Ovary (tissue), 9 donors: Measurements from ENCODE around the gene ITPR2. TPM values are rescaled to one million over a fixed set of nuclear protein-coding genes. Genes with fewer than 3 reads are reported as not detected.

ENCODE experiments used
- DNase-seq, 5 donors: peaks; one replicate each; pipeline ENCODE4 v3.0.0-alpha.2; 2019 to 2020
- H3K27ac ChIP-seq, 2 donors: fragments of 200-600 bp; one replicate each; pipeline versions ENCODE4 v1.5.1 to v1.8.0; 2019 to 2022
- H3K27me3 ChIP-seq: fragments of 200-600 bp; one replicate; pipeline ENCODE4 v1.8.0; 2022
- H3K36me3 ChIP-seq: fragments of 200-600 bp; sonication (generic); one replicate; pipeline ENCODE4 v1.5.1; 2019
- H3K4me1 ChIP-seq: one replicate; pipeline ENCODE4 v1.8.1; 2013; ENCODE audit warnings: mild to moderate bottlenecking, moderate library complexity; ENCODE audit not compliant: insufficient read depth
- H3K4me3 ChIP-seq: fragments of 200-600 bp; sonication (generic); one replicate; pipeline ENCODE4 v1.5.1; 2017
- H3K9me3 ChIP-seq, 2 donors: fragments of 200-600 bp in 1 of 2; sonication (generic) in 1 of 2; one replicate each; pipeline versions ENCODE4 v1.5.1 to v1.8.1; 2013 to 2019; ENCODE audit warnings: mild to moderate bottlenecking in 1 of 2, moderate library complexity in 1 of 2
- CTCF ChIP-seq, 3 donors: fragments of 450-650 bp in 2 of 3; fragments of 200-600 bp in 1 of 3; IDR thresholded peaks; one replicate each; pipeline versions ENCODE4 v1.5.1 to v1.8.0; 2016 to 2022; ENCODE audit warnings: antibody characterized with exemption in 3 of 3, mild to moderate bottlenecking in 1 of 3
- EP300 ChIP-seq: sonication (generic); formaldehyde crosslinking; IDR thresholded peaks from one replicate; pipeline ENCODE4 v1.6.1; 2017; ENCODE audit warnings: antibody characterized with exemption
- POLR2A ChIP-seq: fragments of 450-650 bp; IDR thresholded peaks from one replicate; pipeline ENCODE4 v1.6.1; 2017; ENCODE audit warnings: antibody characterized with exemption, mild to moderate bottlenecking, moderate library complexity
- WGBS, 3 donors: extraction: QIAGEN DNeasy Blood & Tissue Kit in 1 of 3; methylation state at CpG; one replicate each; pipeline versions ENCODE4 v1.1.5 to v1.1.7; 2013 to 2017; 5-methylcytosine and 5-hydroxymethylcytosine counted together
- intact Hi-C, 4 donors: fragments of 100-400 bp; cut with DNase I; formaldehyde crosslinking; loops; one replicate each; pipeline versions ENCODE4 v1.11.0 to v1.15.1; 2022 to 2023
- polyA plus RNA-seq, 2 donors: library from polyadenylated mRNA; stranded (reverse); fragments of 200-250 nt in 1 of 2; fragments of 350-450 nt in 1 of 2; fragmentation: Illumina TruSeq in 1 of 2; extraction: RNeasy Lipid Tissue Mini Kit (QIAGEN cat#74804) in 1 of 2; gene quantifications; one replicate each; pipeline ENCODE4 v1.2.3, GENCODE V29; 2013 to 2014
- total RNA-seq, 7 donors: library from RNA; depleted of rRNA in 2 of 7; stranded (reverse); fragments of >200 nt in 2 of 7; fragmentation: NEBNext Ultra II Directional in 3 of 7; extraction: Animal tissue kit (Norgen Biotek cat#: 25700) in 3 of 7; gene quantifications; one replicate each; pipeline versions ENCODE4 v1.1.0 to v1.2.4, GENCODE V29; 2016 to 2023
- donor health status: DM: no; HTN: no; CAD: no; lungs with moderate emphysema.
- donor health status: DM: no; HTN: no; CAD: no.
- donor health status: Bipolar disorder and iron deficiency.
- donor health status: DM: yes; HTN: yes; CAD: no.
- donor health status: DM: no; HTN: no; CAD: no.
- donor health status: DM: yes; HTN: yes; CAD: no.

The ITPR2 gene
- total and polyA plus RNA-seq, 9 donors, result 5.9 to 51.1 (median 32.9) TPM

- no peaks in the 10 kb centered on the region for H3K9me3 ChIP-seq
- H3K36me3 ChIP-seq, result no peaks in the 10 kb centered on the region
- DNase-seq, result no peak
- 90 to 94% (median 93%) methylated on average over 5 of the region's 5 CpGs for WGBS, 3 donors
- H3K4me1 ChIP-seq, result peaks cover 7% of the 10 kb centered on the region
- intact Hi-C loops, result no loop called here
- H3K27ac ChIP-seq, result no peak overlapping the region
- no peak for TF ChIP-seq CTCF (IDR thresholded peaks at IDR 0.05)
- no peak for TF ChIP-seq POLR2A
- no peak for TF ChIP-seq EP300
- no peaks in the 10 kb centered on the region for H3K27me3 ChIP-seq
- no peak overlapping the region for H3K4me3 ChIP-seq
Observed at GRCh38 chr12:26715232-26715631, 117.8 kb downstream of the ITPR2 start.

GRCh38 chr12:26713885-26714383 is 119.1 kb downstream of the ITPR2 start:
- Histone ChIP-seq H3K27ac (no peak overlapping the region), H3K4me3 (no peak overlapping the region), H3K27me3 (no peaks in the 10 kb centered on the region), H3K9me3 (no peaks in the 10 kb centered on the region), H3K4me1 (peaks cover 7% of the 10 kb centered on the region), H3K36me3 (no peaks in the 10 kb centered on the region)
- TF ChIP-seq EP300 (no peak), POLR2A (no peak), CTCF (IDR thresholded peaks at IDR 0.05) (no peak)
- WGBS, 3 donors, result 91 to 95% (median 91%) methylated on average over 8 of the region's 8 CpGs
- intact Hi-C loops, result no loop called here
- no peak for DNase-seq

DNA sequence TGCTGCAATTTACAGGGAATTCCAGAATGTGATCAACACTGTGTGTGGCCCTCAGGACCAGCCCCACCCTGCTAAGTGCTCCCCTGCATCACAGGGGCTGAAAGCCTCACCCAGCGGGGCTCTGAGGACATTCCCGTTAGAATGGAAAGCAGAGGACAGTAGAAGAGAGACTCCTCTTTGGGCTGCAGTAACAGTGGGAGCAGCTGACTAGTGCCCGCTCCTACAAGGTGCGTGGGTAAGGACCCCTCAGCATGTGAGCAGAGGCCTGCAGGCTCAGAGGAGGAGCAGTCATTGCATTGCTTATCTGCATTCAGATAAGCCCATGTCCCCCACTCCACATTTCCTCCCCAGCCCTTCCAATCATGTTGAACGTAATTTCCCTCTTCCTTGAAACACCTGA is 120.1 kb downstream of the ITPR2 start:
- no peak for TF ChIP-seq CTCF (IDR thresholded peaks at IDR 0.05)
- TF ChIP-seq POLR2A, result no peak
- TF ChIP-seq EP300, result no peak
- Histone ChIP-seq H3K36me3 (no peaks in the 10 kb centered on the region), H3K27me3 (no peaks in the 10 kb centered on the region), H3K27ac (no peak overlapping the region), H3K4me1 (peaks cover 7% of the 10 kb centered on the region), H3K4me3 (no peak overlapping the region), H3K9me3 (no peaks in the 10 kb centered on the region)
- 52 to 61% (median 55%) methylated on average over 5 of the region's 5 CpGs for WGBS, 3 donors
- no peak for DNase-seq
- intact Hi-C loops, result no loop called here

GRCh38 chr12:26711569-26711968 is 121.4 kb downstream of the ITPR2 start:
- WGBS, 3 donors, result 60 to 66% (median 63%) methylated on average over 3 of the region's 3 CpGs
- Histone ChIP-seq H3K27me3 (no peaks in the 10 kb centered on the region), H3K36me3 (no peaks in the 10 kb centered on the region), H3K4me3 (no peak overlapping the region), H3K9me3 (no peaks in the 10 kb centered on the region), H3K4me1 (peaks cover 7% of the 10 kb centered on the region), H3K27ac (no peak overlapping the region)
- DNase-seq, result no peak
- intact Hi-C loops, result no loop called here
- no peak for TF ChIP-seq CTCF (IDR thresholded peaks at IDR 0.05)

- no peaks in the 10 kb centered on the region for H3K36me3 ChIP-seq
- H3K4me3 ChIP-seq, result no peak overlapping the region
- intact Hi-C loops, result no loop called here
- peaks cover 7% of the 10 kb centered on the region for H3K4me1 ChIP-seq
- 34 to 42% (median 35%) methylated on average over 5 of the region's 5 CpGs for WGBS, 3 donors
- no peaks in the 10 kb centered on the region for H3K9me3 ChIP-seq
- H3K27ac ChIP-seq, result no peak overlapping the region
- TF ChIP-seq CTCF (IDR thresholded peaks at IDR 0.05) (no peak), EP300 (no peak), POLR2A (no peak)
- no peaks in the 10 kb centered on the region for H3K27me3 ChIP-seq
- peak in 1 of 5 donors; percentile 46 for DNase-seq
Observed at GRCh38 chr12:26711072-26711471, 121.9 kb downstream of the ITPR2 start.
